ENCODE results near the gene ATAT1. TPM values are rescaled to one million over a fixed set of nuclear protein-coding genes. Genes with fewer than 3 reads are reported as not detected.

Gene ATAT1
- total and polyA plus RNA-seq, 2 of the 13 experiments (the other 11 are each of a cell fraction or from before 2014, with no cell fraction given), result 9.2 to 23.6 TPM

DNA sequence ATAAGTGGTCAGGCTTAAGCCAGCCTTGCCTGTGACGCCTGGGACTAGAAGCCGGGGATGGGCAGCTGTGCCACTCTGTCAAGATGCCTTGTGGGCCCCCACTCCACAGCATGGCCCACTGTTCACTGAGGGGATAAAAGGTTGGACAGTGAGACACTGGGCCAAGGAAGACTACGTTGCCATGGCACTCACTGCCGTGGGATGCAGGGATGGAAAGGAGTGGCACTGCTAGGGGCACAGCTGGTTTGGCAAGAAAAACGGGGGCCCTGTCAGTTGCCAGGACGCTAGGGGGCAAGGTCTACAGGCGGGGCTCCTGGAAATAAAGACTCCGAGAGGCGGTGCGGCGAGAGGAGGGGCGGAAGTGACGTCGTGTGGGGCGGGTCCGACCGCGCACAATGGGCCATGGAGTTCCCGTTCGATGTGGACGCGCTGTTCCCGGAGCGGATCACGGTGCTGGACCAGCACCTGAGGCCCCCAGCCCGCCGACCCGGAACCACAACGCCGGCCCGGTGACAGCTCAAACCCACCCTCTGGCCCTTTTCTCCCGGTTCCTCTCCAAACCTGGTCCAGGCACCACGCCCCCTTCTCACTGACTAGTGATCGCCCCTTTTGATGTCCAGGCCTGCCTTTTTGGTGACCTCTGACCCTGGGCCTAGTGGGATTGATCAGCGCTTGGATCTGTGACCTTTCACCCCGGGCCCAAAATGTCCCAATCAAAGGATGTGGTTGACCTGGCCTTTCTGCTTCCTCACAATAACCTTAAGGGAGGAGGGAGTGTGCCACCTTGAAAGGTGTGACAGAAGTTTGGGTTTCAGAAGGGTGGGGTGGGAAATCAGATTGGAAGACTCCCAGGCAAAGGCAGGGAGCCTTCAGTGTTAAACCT, at the start of gene ATAT1 (continued):
- TF ChIP-seq, protein P1, sequence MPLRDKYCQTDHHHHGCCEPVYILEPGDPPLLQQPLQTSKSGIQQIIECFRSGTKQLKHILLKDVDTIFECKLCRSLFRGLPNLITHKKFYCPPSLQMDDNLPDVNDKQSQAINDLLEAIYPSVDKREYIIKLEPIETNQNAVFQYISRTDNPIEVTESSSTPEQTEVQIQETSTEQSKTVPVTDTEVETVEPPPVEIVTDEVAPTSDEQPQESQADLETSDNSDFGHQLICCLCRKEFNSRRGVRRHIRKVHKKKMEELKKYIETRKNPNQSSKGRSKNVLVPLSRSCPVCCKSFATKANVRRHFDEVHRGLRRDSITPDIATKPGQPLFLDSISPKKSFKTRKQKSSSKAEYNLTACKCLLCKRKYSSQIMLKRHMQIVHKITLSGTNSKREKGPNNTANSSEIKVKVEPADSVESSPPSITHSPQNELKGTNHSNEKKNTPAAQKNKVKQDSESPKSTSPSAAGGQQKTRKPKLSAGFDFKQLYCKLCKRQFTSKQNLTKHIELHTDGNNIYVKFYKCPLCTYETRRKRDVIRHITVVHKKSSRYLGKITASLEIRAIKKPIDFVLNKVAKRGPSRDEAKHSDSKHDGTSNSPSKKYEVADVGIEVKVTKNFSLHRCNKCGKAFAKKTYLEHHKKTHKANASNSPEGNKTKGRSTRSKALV (CRISPR knock-in tag; IDR thresholded peaks at IDR 0.05), result no peak
- TF ChIP-seq ZNF737 (CRISPR knock-in tag; IDR thresholded peaks at IDR 0.05; ENCODE audit: borderline replicate concordance) (peak; percentile 76; the same call in 1 of the 2 replicates), ZNF441 (CRISPR knock-in tag; IDR thresholded peaks at IDR 0.05; ENCODE audit: borderline replicate concordance) (no peak), JDP2 (CRISPR knock-in tag; IDR thresholded peaks at IDR 0.05; ENCODE audit: borderline replicate concordance) (no peak), ZBTB21 (CRISPR knock-in tag; IDR thresholded peaks at IDR 0.05) (no peak), RAD51 (IDR thresholded peaks at IDR 0.05; ENCODE audit: borderline replicate concordance) (no peak), RBAK (CRISPR knock-in tag; IDR thresholded peaks at IDR 0.05) (0 out of 2 replicates have a peak, but pooled peaks have one; percentile 51), ZNF619 (CRISPR knock-in tag; IDR thresholded peaks at IDR 0.05) (no peak; the same call in none of the 2 replicates), SMC3 (IDR thresholded peaks at IDR 0.05; ENCODE audit: low read length) (0 out of 2 replicates have a peak, but pooled peaks have one; percentile 38), STAT5B (CRISPR knock-in tag; IDR thresholded peaks at IDR 0.05) (peak; percentile 10; the same call in 1 of the 2 replicates), MED13 (CRISPR knock-in tag; IDR thresholded peaks at IDR 0.05) (no peak; the same call in 1 of the 2 replicates)
- TF ChIP-seq, protein P2, sequence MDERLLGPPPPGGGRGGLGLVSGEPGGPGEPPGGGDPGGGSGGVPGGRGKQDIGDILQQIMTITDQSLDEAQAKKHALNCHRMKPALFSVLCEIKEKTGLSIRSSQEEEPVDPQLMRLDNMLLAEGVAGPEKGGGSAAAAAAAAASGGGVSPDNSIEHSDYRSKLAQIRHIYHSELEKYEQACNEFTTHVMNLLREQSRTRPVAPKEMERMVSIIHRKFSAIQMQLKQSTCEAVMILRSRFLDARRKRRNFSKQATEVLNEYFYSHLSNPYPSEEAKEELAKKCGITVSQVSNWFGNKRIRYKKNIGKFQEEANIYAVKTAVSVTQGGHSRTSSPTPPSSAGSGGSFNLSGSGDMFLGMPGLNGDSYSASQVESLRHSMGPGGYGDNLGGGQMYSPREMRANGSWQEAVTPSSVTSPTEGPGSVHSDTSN (CRISPR knock-in tag; IDR thresholded peaks at IDR 0.05), result no peak
- TF ChIP-seq, protein P3, sequence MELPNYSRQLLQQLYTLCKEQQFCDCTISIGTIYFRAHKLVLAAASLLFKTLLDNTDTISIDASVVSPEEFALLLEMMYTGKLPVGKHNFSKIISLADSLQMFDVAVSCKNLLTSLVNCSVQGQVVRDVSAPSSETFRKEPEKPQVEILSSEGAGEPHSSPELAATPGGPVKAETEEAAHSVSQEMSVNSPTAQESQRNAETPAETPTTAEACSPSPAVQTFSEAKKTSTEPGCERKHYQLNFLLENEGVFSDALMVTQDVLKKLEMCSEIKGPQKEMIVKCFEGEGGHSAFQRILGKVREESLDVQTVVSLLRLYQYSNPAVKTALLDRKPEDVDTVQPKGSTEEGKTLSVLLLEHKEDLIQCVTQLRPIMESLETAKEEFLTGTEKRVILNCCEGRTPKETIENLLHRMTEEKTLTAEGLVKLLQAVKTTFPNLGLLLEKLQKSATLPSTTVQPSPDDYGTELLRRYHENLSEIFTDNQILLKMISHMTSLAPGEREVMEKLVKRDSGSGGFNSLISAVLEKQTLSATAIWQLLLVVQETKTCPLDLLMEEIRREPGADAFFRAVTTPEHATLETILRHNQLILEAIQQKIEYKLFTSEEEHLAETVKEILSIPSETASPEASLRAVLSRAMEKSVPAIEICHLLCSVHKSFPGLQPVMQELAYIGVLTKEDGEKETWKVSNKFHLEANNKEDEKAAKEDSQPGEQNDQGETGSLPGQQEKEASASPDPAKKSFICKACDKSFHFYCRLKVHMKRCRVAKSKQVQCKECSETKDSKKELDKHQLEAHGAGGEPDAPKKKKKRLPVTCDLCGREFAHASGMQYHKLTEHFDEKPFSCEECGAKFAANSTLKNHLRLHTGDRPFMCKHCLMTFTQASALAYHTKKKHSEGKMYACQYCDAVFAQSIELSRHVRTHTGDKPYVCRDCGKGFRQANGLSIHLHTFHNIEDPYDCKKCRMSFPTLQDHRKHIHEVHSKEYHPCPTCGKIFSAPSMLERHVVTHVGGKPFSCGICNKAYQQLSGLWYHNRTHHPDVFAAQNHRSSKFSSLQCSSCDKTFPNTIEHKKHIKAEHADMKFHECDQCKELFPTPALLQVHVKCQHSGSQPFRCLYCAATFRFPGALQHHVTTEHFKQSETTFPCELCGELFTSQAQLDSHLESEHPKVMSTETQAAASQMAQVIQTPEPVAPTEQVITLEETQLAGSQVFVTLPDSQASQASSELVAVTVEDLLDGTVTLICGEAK (IDR thresholded peaks at IDR 0.05), result no peak
- TF ChIP-seq, protein P3 (CRISPR knock-in tag; IDR thresholded peaks at IDR 0.05), result peak; percentile 76
- TF ChIP-seq, protein P4, sequence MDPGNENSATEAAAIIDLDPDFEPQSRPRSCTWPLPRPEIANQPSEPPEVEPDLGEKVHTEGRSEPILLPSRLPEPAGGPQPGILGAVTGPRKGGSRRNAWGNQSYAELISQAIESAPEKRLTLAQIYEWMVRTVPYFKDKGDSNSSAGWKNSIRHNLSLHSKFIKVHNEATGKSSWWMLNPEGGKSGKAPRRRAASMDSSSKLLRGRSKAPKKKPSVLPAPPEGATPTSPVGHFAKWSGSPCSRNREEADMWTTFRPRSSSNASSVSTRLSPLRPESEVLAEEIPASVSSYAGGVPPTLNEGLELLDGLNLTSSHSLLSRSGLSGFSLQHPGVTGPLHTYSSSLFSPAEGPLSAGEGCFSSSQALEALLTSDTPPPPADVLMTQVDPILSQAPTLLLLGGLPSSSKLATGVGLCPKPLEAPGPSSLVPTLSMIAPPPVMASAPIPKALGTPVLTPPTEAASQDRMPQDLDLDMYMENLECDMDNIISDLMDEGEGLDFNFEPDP (CRISPR knock-in tag; conservative IDR thresholded peaks at IDR 0.05), result no peak; the same call in 1 of the 2 replicates
